ENCODE results near the gene CCDC51.

Gene CCDC51

DNA sequence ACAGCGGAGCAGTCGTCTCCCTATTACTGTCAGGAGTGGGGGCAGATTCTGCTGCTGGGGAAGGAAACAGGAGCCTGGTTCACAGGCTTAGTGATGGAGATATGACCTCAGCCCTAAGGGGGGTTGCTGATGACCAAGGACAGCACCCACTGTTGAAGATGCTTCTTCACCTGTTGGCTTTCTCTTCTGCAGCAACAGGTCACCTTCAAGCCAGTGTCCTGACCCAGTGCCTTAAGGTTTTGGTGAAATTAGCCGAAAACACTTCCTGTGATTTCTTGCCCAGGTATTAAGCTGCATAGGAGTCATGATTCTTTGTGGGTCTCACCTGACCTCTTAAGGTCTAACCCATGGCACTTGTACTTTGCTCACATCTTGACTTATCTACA, 20.6 kb upstream of the CCDC51 start:
- no peak overlapping the region for H3K27ac ChIP-seq (ENCODE audit: low read length)
- no peaks in the 10 kb centered on the region for H3K9me3 ChIP-seq (ENCODE audit: insufficient read depth, low read length)
- H3K4me3 ChIP-seq (ENCODE audit: low read length), result no peak overlapping the region
- H3K4me2 ChIP-seq (ENCODE audit: low read length), result no peak overlapping the region
- H3K27me3 ChIP-seq (ENCODE audit: low read depth, low read length), result no peaks in the 10 kb centered on the region
- no peak overlapping the region for H2AFZ ChIP-seq (ENCODE audit: low read depth, low read length)
- TF ChIP-seq EZH2phosphoT487 (IDR thresholded peaks at IDR 0.05; ENCODE audit: low read depth) (no peak), CTCF (IDR thresholded peaks at IDR 0.05; ENCODE audit: low read depth, low read length) (no peak)
- H3K4me1 ChIP-seq (ENCODE audit: low read length), result peaks cover 3% of the 10 kb centered on the region
- H4K20me1 ChIP-seq (ENCODE audit: insufficient read depth, low read length), result no peaks in the 10 kb centered on the region
- H3K9ac ChIP-seq (ENCODE audit: low read length), result no peak overlapping the region
- H3K36me3 ChIP-seq (replicated peaks; ENCODE audit: low read depth, low read length), result peaks cover 46% of the 10 kb centered on the region
- H3K79me2 ChIP-seq (ENCODE audit: low read length), result no peaks in the 10 kb centered on the region

- H3K27ac ChIP-seq (ENCODE audit: low read length), result no peak overlapping the region
- H2AFZ ChIP-seq (ENCODE audit: low read depth, low read length), result no peak overlapping the region
- TF ChIP-seq CTCF (IDR thresholded peaks at IDR 0.05; ENCODE audit: low read depth, low read length), result no peak
- no peak for TF ChIP-seq EZH2phosphoT487 (IDR thresholded peaks at IDR 0.05; ENCODE audit: low read depth)
- H3K4me2 ChIP-seq (ENCODE audit: low read length), result no peak overlapping the region
- H3K4me1 ChIP-seq (ENCODE audit: low read length), result no peaks in the 10 kb centered on the region
- no peaks in the 10 kb centered on the region for H4K20me1 ChIP-seq (ENCODE audit: insufficient read depth, low read length)
- H3K9me3 ChIP-seq (ENCODE audit: insufficient read depth, low read length), result no peaks in the 10 kb centered on the region
- no peaks in the 10 kb centered on the region for H3K27me3 ChIP-seq (ENCODE audit: low read depth, low read length)
- H3K79me2 ChIP-seq (ENCODE audit: low read length), result no peaks in the 10 kb centered on the region
- H3K4me3 ChIP-seq (ENCODE audit: low read length), result no peak overlapping the region
- peaks cover 46% of the 10 kb centered on the region for H3K36me3 ChIP-seq (replicated peaks; ENCODE audit: low read depth, low read length)
- H3K9ac ChIP-seq (ENCODE audit: low read length), result no peak overlapping the region
Observed at GRCh38 chr3:48459773-48460516, 20.0 kb upstream of the CCDC51 start.

- Histone ChIP-seq H3K79me2 (ENCODE audit: low read length) (no peaks in the 10 kb centered on the region), H4K20me1 (ENCODE audit: insufficient read depth, low read length) (no peaks in the 10 kb centered on the region), H3K27me3 (ENCODE audit: low read depth, low read length) (no peaks in the 10 kb centered on the region), H3K4me2 (ENCODE audit: low read length) (no peak overlapping the region), H3K9ac (ENCODE audit: low read length) (no peak overlapping the region), H3K27ac (ENCODE audit: low read length) (no peak overlapping the region), H3K9me3 (ENCODE audit: insufficient read depth, low read length) (no peaks in the 10 kb centered on the region), H2AFZ (ENCODE audit: low read depth, low read length) (no peak overlapping the region), H3K36me3 (replicated peaks; ENCODE audit: low read depth, low read length) (peaks cover 48% of the 10 kb centered on the region), H3K4me3 (ENCODE audit: low read length) (no peak overlapping the region), H3K4me1 (ENCODE audit: low read length) (no peaks in the 10 kb centered on the region)
- TF ChIP-seq EZH2phosphoT487 (IDR thresholded peaks at IDR 0.05; ENCODE audit: low read depth) (no peak), CTCF (IDR thresholded peaks at IDR 0.05; ENCODE audit: low read depth, low read length) (no peak)
Observed at GRCh38 chr3:48459331-48459730, 19.4 kb upstream of the CCDC51 start.

GRCh38 chr3:48456456-48456855, 16.5 kb upstream of the CCDC51 start:
- Histone ChIP-seq H3K9me3 (ENCODE audit: insufficient read depth, low read length) (no peaks in the 10 kb centered on the region), H3K4me1 (ENCODE audit: low read length) (no peaks in the 10 kb centered on the region), H3K4me2 (ENCODE audit: low read length) (no peak overlapping the region), H3K27me3 (ENCODE audit: low read depth, low read length) (no peaks in the 10 kb centered on the region), H2AFZ (ENCODE audit: low read depth, low read length) (no peak overlapping the region), H3K79me2 (ENCODE audit: low read length) (no peaks in the 10 kb centered on the region), H3K9ac (ENCODE audit: low read length) (no peak overlapping the region), H3K27ac (ENCODE audit: low read length) (no peak overlapping the region), H4K20me1 (ENCODE audit: insufficient read depth, low read length) (no peaks in the 10 kb centered on the region), H3K4me3 (ENCODE audit: low read length) (no peak overlapping the region), H3K36me3 (replicated peaks; ENCODE audit: low read depth, low read length) (peaks cover 60% of the 10 kb centered on the region)
- TF ChIP-seq EZH2phosphoT487 (IDR thresholded peaks at IDR 0.05; ENCODE audit: low read depth) (no peak), CTCF (IDR thresholded peaks at IDR 0.05; ENCODE audit: low read depth, low read length) (no peak)
